WTC11 (cell line): Measurements from ENCODE around the gene LAMC1. TPM values are rescaled to one million over a fixed set of nuclear protein-coding genes. Genes with fewer than 3 reads are reported as not detected.

ENCODE experiments used
- ATAC-seq: fragments of 200-7000 bp; cut with Tn5 transposase; 2 replicates; pipeline ENCODE4 v1.10.0; 2021; ENCODE audit warnings: mild to moderate bottlenecking, moderate library complexity
- CTCF ChIA-PET: fragments of 300-600 bp; sonication (Branson Sonifier 250); formaldehyde crosslinking; loops from one replicate; lab custom pipeline; 2021; ENCODE audit warnings: antibody characterized with exemption; lab: Charles Lee
- POLR2A ChIA-PET: fragments of 350-600 bp; sonication (Branson Sonifier 250); formaldehyde crosslinking; loops from one replicate; lab custom pipeline; 2021; ENCODE audit warnings: antibody characterized with exemption; lab: Charles Lee
- DNase-seq: peaks from one replicate; pipeline ENCODE4 v3.0.0; 2021; ENCODE audit warnings: low spot score
- H3K27ac Mint-ChIP-seq: 2 replicates; pipeline ENCODE4 v1.8.0; 2021; ENCODE audit warnings: mixed read lengths
- H3K27me3 Mint-ChIP-seq: 2 replicates; pipeline ENCODE4 v1.8.0; 2021; ENCODE audit warnings: low read depth, mild to moderate bottlenecking, moderate library complexity, mixed read lengths
- H3K36me3 Mint-ChIP-seq: 2 replicates; pipeline ENCODE4 v1.8.0; 2021; ENCODE audit warnings: mixed read lengths
- H3K4me1 Mint-ChIP-seq: 2 replicates; pipeline ENCODE4 v1.8.0; 2022; ENCODE audit warnings: mixed read lengths
- H3K4me3 Mint-ChIP-seq: 2 replicates; pipeline ENCODE4 v1.8.0; 2021; ENCODE audit warnings: mild to moderate bottlenecking, moderate library complexity, mixed read lengths
- H3K9me3 Mint-ChIP-seq: 2 replicates; pipeline ENCODE4 v1.8.0; 2021; ENCODE audit warnings: mixed read lengths
- ESRRA ChIP-seq: sonication (generic); formaldehyde crosslinking; IDR thresholded peaks from 2 replicates; pipeline ENCODE4 v1.8.1; 2022; ENCODE audit warnings: mild to moderate bottlenecking, missing genetic modification reagents, borderline replicate concordance
- HMGXB4 ChIP-seq: sonication (generic); formaldehyde crosslinking; IDR thresholded peaks from 2 replicates; pipeline ENCODE4 v1.8.1; 2023; ENCODE audit warnings: mild to moderate bottlenecking, moderate library complexity, missing genetic modification reagents
- KAT7 ChIP-seq: sonication (generic); formaldehyde crosslinking; IDR thresholded peaks from 2 replicates; pipeline ENCODE4 v1.8.1; 2023; ENCODE audit warnings: missing genetic modification reagents, mild to moderate bottlenecking, borderline replicate concordance
- MLX ChIP-seq: sonication (generic); formaldehyde crosslinking; IDR thresholded peaks from 2 replicates; pipeline ENCODE4 v1.8.1; 2023; ENCODE audit warnings: mild to moderate bottlenecking, missing genetic modification reagents, moderate library complexity
- MYBL2 ChIP-seq: sonication (generic); formaldehyde crosslinking; IDR thresholded peaks from 2 replicates; pipeline ENCODE4 v1.8.1; 2023; ENCODE audit warnings: mild to moderate bottlenecking, moderate library complexity, missing genetic modification reagents
- NR1H2 ChIP-seq: sonication (generic); formaldehyde crosslinking; IDR thresholded peaks from 2 replicates; pipeline ENCODE4 v1.9.0; 2021; ENCODE audit warnings: mild to moderate bottlenecking, moderate library complexity, missing genetic modification reagents
- NR3C1 ChIP-seq: sonication (generic); formaldehyde crosslinking; conservative IDR thresholded peaks from 2 replicates; pipeline ENCODE4 v1.8.1; 2023; ENCODE audit warnings: low read depth, mild to moderate bottlenecking, missing genetic modification reagents
- PRRX2 ChIP-seq: fragments of 250-450 bp; sonication (Bioruptor Pico); IDR thresholded peaks from 2 replicates; pipeline ENCODE4 v1.8.0; 2021; ENCODE audit warnings: mild to moderate bottlenecking
- TCF7 ChIP-seq: sonication (generic); formaldehyde crosslinking; IDR thresholded peaks from 2 replicates; pipeline ENCODE4 v1.8.0; 2022; ENCODE audit warnings: mild to moderate bottlenecking, low read depth, missing genetic modification reagents, moderate library complexity
- ZNF121 ChIP-seq: sonication (generic); formaldehyde crosslinking; IDR thresholded peaks from 2 replicates; pipeline ENCODE4 v1.8.0; 2023; ENCODE audit warnings: missing genetic modification reagents
- ZNF219 ChIP-seq: sonication (generic); formaldehyde crosslinking; IDR thresholded peaks from 2 replicates; pipeline ENCODE4 v1.8.0; 2023; ENCODE audit warnings: missing genetic modification reagents, mild to moderate bottlenecking, borderline replicate concordance
- ZNF232 ChIP-seq: sonication (generic); formaldehyde crosslinking; IDR thresholded peaks from 2 replicates; pipeline ENCODE4 v1.8.0; 2022; ENCODE audit warnings: mild to moderate bottlenecking, missing genetic modification reagents
- ZNF263 ChIP-seq: sonication (generic); formaldehyde crosslinking; IDR thresholded peaks from 2 replicates; pipeline ENCODE4 v1.8.1; 2022; ENCODE audit warnings: low read depth, mild to moderate bottlenecking, moderate library complexity, missing genetic modification reagents
- ZNF396 ChIP-seq: fragments of 250-450 bp; sonication (Bioruptor Pico); IDR thresholded peaks from 2 replicates; pipeline ENCODE4 v1.8.0; 2021; ENCODE audit warnings: mild to moderate bottlenecking, moderate library complexity, borderline replicate concordance
- total RNA-seq: library from RNA; stranded (reverse); gene quantifications from 3 replicates; pipeline ENCODE4 v1.2.3, GENCODE V29; 2021
- TF ChIP-seq, protein P1 (sequence below): sonication (generic); formaldehyde crosslinking; conservative IDR thresholded peaks from 2 replicates; pipeline ENCODE4 v1.8.1; 2022; ENCODE audit warnings: mild to moderate bottlenecking, missing genetic modification reagents
- TF ChIP-seq, protein P2 (sequence below): sonication (generic); formaldehyde crosslinking; IDR thresholded peaks from 2 replicates; pipeline ENCODE4 v1.8.1; 2022; ENCODE audit warnings: missing genetic modification reagents, borderline replicate concordance
- TF ChIP-seq, protein P3 (sequence below): sonication (generic); formaldehyde crosslinking; IDR thresholded peaks from 2 replicates; pipeline ENCODE4 v1.8.1; 2022; ENCODE audit warnings: mild to moderate bottlenecking, missing genetic modification reagents, moderate library complexity, borderline replicate concordance
- TF ChIP-seq, protein P4 (sequence below): fragments of 250-450 bp; sonication (Bioruptor Pico); IDR thresholded peaks from 2 replicates; pipeline ENCODE4 v2.1.2; 2022; ENCODE audit warnings: mild to moderate bottlenecking, moderate library complexity
- TF ChIP-seq, protein P5 (sequence below): sonication (generic); formaldehyde crosslinking; IDR thresholded peaks from 2 replicates; pipeline ENCODE4 v1.8.1; 2023; ENCODE audit warnings: mild to moderate bottlenecking, missing genetic modification reagents
- TF ChIP-seq, protein P6 (sequence below): sonication (generic); formaldehyde crosslinking; IDR thresholded peaks from 2 replicates; pipeline ENCODE4 v1.8.0; 2022; ENCODE audit warnings: mild to moderate bottlenecking, missing genetic modification reagents
- TF ChIP-seq, protein P7 (sequence below): fragments of 200-600 bp; IDR thresholded peaks from 2 replicates; pipeline ENCODE4 v1.8.0; 2022; ENCODE audit warnings: antibody characterized with exemption

LAMC1 gene
- total RNA-seq, 1 experiment from 2014 or later, result 162 TPM

GRCh38 chr1:183180634-183181056 is 157.4 kb downstream of the LAMC1 start:
- TF ChIP-seq TCF7 (CRISPR knock-in tag) (no peak), NR3C1 (no peak), ZNF232 (CRISPR knock-in tag) (no peak), ESRRA (CRISPR knock-in tag) (no peak), PRRX2 (CRISPR knock-in tag) (no peak), NR1H2 (CRISPR knock-in tag) (no peak), MLX (CRISPR knock-in tag) (no peak), KAT7 (CRISPR knock-in tag) (no peak)
- TF ChIP-seq, protein P1, sequence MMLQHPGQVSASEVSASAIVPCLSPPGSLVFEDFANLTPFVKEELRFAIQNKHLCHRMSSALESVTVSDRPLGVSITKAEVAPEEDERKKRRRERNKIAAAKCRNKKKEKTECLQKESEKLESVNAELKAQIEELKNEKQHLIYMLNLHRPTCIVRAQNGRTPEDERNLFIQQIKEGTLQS (CRISPR knock-in tag), result no peak
- TF ChIP-seq, protein P2, sequence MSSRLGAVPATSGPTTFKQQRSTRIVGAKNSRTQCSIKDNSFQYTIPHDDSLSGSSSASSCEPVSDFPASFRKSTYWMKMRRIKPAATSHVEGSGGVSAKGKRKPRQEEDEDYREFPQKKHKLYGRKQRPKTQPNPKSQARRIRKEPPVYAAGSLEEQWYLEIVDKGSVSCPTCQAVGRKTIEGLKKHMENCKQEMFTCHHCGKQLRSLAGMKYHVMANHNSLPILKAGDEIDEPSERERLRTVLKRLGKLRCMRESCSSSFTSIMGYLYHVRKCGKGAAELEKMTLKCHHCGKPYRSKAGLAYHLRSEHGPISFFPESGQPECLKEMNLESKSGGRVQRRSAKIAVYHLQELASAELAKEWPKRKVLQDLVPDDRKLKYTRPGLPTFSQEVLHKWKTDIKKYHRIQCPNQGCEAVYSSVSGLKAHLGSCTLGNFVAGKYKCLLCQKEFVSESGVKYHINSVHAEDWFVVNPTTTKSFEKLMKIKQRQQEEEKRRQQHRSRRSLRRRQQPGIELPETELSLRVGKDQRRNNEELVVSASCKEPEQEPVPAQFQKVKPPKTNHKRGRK (CRISPR knock-in tag), result no peak
- TF ChIP-seq, protein P3, sequence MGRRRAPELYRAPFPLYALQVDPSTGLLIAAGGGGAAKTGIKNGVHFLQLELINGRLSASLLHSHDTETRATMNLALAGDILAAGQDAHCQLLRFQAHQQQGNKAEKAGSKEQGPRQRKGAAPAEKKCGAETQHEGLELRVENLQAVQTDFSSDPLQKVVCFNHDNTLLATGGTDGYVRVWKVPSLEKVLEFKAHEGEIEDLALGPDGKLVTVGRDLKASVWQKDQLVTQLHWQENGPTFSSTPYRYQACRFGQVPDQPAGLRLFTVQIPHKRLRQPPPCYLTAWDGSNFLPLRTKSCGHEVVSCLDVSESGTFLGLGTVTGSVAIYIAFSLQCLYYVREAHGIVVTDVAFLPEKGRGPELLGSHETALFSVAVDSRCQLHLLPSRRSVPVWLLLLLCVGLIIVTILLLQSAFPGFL (CRISPR knock-in tag), result no peak
- TF ChIP-seq, protein P4, sequence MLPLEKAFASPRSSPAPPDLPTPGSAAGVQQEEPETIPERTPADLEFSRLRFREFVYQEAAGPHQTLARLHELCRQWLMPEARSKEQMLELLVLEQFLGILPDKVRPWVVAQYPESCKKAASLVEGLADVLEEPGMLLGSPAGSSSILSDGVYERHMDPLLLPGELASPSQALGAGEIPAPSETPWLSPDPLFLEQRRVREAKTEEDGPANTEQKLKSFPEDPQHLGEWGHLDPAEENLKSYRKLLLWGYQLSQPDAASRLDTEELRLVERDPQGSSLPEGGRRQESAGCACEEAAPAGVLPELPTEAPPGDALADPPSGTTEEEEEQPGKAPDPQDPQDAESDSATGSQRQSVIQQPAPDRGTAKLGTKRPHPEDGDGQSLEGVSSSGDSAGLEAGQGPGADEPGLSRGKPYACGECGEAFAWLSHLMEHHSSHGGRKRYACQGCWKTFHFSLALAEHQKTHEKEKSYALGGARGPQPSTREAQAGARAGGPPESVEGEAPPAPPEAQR (CRISPR knock-in tag), result no peak
- TF ChIP-seq, all 79 proteins: peak for 0
- no peak for DNase-seq
- Mint-ChIP-seq H3K27me3 (no peaks in the 10 kb centered on the region), H3K36me3 (no peaks in the 10 kb centered on the region), H3K4me1 (peaks cover 18% of the 10 kb centered on the region), H3K9me3 (no peaks in the 10 kb centered on the region), H3K4me3 (no peak overlapping the region), H3K27ac (no peak overlapping the region)
- POLR2A ChIA-PET, result no interaction called here
- no peak for ATAC-seq
- CTCF ChIA-PET, result no interaction called here

DNA sequence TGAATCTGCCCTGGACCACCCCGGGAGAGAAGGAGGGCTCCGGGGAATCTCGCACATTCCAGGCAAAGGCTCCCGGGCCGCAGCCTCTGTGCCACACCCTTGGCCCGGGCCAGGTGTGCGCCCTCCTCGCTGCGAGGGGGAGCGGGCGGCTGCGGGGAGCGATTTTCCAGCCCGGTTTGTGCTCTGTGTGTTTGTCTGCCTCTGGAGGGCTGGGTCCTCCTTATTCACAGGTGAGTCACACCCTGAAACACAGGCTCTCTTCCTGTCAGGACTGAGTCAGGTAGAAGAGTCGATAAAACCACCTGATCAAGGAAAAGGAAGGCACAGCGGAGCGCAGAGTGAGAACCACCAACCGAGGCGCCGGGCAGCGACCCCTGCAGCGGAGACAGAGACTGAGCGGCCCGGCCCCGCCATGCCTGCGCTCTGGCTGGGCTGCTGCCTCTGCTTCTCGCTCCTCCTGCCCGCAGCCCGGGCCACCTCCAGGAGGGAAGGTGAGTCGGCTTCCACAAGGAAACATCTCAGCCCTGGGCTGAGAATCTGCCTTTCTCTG is 162.8 kb downstream of the LAMC1 start, which contains the start of gene LAMC2:
Gene LAMC2, plus strand, starts transcription at position 324 of the 550 bp plus-strand sequence. Its CDS starts 89 bp downstream, at position 413.
- POLR2A ChIA-PET, result no interaction called here
- 0 out of 2 replicates have a peak, but pooled peaks have one; percentile 66 for TF ChIP-seq MYBL2 (CRISPR knock-in tag)
- TF ChIP-seq ZNF121 (CRISPR knock-in tag), result peak; percentile 17; the same call in 1 of the 2 replicates
- TF ChIP-seq, protein P5, sequence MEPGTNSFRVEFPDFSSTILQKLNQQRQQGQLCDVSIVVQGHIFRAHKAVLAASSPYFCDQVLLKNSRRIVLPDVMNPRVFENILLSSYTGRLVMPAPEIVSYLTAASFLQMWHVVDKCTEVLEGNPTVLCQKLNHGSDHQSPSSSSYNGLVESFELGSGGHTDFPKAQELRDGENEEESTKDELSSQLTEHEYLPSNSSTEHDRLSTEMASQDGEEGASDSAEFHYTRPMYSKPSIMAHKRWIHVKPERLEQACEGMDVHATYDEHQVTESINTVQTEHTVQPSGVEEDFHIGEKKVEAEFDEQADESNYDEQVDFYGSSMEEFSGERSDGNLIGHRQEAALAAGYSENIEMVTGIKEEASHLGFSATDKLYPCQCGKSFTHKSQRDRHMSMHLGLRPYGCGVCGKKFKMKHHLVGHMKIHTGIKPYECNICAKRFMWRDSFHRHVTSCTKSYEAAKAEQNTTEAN (CRISPR knock-in tag), result peak; percentile 72; the same call in 1 of the 2 replicates
- TF ChIP-seq, protein P6, sequence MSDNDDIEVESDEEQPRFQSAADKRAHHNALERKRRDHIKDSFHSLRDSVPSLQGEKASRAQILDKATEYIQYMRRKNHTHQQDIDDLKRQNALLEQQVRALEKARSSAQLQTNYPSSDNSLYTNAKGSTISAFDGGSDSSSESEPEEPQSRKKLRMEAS (CRISPR knock-in tag), result peak; percentile 78
- TF ChIP-seq HMGXB4, result peak; percentile 95
- TF ChIP-seq ZNF263 (CRISPR knock-in tag), result no peak
- 0 out of 2 replicates have a peak, but pooled peaks have one; percentile 57 for TF ChIP-seq ZNF219
- TF ChIP-seq, protein P7, sequence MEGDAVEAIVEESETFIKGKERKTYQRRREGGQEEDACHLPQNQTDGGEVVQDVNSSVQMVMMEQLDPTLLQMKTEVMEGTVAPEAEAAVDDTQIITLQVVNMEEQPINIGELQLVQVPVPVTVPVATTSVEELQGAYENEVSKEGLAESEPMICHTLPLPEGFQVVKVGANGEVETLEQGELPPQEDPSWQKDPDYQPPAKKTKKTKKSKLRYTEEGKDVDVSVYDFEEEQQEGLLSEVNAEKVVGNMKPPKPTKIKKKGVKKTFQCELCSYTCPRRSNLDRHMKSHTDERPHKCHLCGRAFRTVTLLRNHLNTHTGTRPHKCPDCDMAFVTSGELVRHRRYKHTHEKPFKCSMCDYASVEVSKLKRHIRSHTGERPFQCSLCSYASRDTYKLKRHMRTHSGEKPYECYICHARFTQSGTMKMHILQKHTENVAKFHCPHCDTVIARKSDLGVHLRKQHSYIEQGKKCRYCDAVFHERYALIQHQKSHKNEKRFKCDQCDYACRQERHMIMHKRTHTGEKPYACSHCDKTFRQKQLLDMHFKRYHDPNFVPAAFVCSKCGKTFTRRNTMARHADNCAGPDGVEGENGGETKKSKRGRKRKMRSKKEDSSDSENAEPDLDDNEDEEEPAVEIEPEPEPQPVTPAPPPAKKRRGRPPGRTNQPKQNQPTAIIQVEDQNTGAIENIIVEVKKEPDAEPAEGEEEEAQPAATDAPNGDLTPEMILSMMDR, result no peak
- no peak for TF ChIP-seq ZNF396 (CRISPR knock-in tag)

More for the DNA sequence above, 162.8 kb downstream of the LAMC1 start, which contains the start of gene LAMC2:
- H3K4me1 Mint-ChIP-seq, result peaks cover 10% of the 10 kb centered on the region
- ATAC-seq (peak; percentile 91), DNase-seq (peak; percentile 83)
- H3K27ac Mint-ChIP-seq, result peak within 1 kb of the TSS; percentile 94
- peak within 1 kb of the TSS; percentile 79 for H3K4me3 Mint-ChIP-seq
- no peaks in the 10 kb centered on the region; the same call in 1 of the 2 replicates for H3K27me3 Mint-ChIP-seq
- no peaks in the 10 kb centered on the region for H3K36me3 Mint-ChIP-seq
- H3K9me3 Mint-ChIP-seq, result no peaks in the 10 kb centered on the region
- CTCF ChIA-PET, result interaction anchor here (0.7 to 2.1 kb wide), 3 partner anchors 20 to 49 kb away, joined by 3 to 10 read pairs (median 4); no protein-coding TSS in a partner anchor
